SK-N-MC (cell line): ENCODE measurements around the gene INSIG2.

Experiments
- EZH2 ChIP-seq: fragments of 200-600 bp; sonication (generic); IDR thresholded peaks from one replicate; pipeline ENCODE4 v1.6.1; 2017; ENCODE audit warnings: antibody characterized with exemption
- FOXP2 ChIP-seq: optimal IDR thresholded peaks from 2 replicates; pipeline ENCODE3; 2011; ENCODE audit warnings: mild to moderate bottlenecking, moderate library complexity; ENCODE audit not compliant: insufficient read depth; ENCODE audit errors: extremely low read length, control extremely low read depth
- POLR2AphosphoS5 ChIP-seq: IDR thresholded peaks from 2 replicates; pipeline ENCODE4 v1.6.1; 2012; ENCODE audit warnings: mild to moderate bottlenecking, low read depth, low read length, borderline replicate concordance

DNA sequence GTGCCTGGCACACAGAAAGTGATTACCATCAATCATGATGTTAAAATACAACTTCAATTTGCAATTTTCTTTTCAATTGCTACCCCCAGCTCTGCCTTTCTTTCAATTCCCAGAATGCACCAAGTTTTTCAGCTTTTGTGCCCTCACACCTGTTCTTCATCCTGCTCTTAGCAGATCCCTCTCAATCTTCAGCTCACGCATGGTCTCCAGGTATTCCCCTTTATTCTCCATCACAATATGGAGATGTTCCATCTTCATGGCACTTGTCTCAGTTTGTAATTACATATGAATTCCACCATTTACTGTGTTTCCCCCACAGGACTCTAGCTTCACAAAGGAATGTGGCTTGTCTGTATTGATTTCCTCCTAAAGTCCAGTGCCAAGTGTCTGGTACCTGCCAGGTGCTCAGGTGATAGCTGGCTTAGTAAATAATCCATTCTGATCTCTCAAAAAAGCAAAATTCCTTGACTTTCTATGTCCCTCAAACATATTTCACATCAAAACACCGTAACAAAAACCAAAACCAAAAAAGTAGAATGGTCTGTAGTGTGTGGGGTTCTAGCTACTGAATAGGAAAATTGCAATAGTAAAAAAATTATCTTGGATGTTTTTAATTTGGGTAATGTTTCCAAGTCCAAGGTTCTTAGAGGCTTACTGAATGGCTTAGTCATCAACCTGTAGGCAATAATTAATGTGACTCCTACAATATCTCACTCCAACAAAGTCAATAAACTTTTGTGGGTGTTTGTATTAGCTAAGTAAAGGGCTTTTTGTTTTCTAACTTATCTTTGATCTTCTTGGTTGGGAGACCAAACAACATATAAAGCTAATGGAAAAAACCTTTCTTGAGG, 2.9 kb upstream of the INSIG2 start:
- no peak for TF ChIP-seq POLR2AphosphoS5
- TF ChIP-seq EZH2: no peak
- no peak for TF ChIP-seq FOXP2
